ENCODE data around the gene OPRL1.

GRCh38 chr20:64109831-64110391 is 30.0 kb downstream of the OPRL1 start:
- TF ChIP-seq CTCF (IDR thresholded peaks at IDR 0.05; ENCODE audit: insufficient read depth, low read length, poor library complexity, severe bottlenecking) (no peak), EZH2phosphoT487 (conservative IDR thresholded peaks at IDR 0.05; ENCODE audit: low read length) (no peak)
